Prostate gland (tissue), 2 donors: ENCODE measurements around the gene CKAP2L.

Source experiments
- CTCF ChIP-seq, 4 experiments: fragments of 200-600 bp in 2 of 4; fragments of 450-650 bp in 2 of 4; sonication (generic) in 2 of 4; IDR thresholded peaks; 1 replicate in 3 of 4; 2 replicates in 1 of 4; pipeline ENCODE4 v1.5.1; 2016 to 2019; ENCODE audit warnings: antibody characterized with exemption in 4 of 4, mild to moderate bottlenecking in 2 of 4, moderate library complexity in 2 of 4
- POLR2A ChIP-seq: fragments of 450-650 bp; IDR thresholded peaks from one replicate; pipeline ENCODE4 v1.6.1; 2016; ENCODE audit warnings: antibody characterized with exemption, mild to moderate bottlenecking

- TF ChIP-seq CTCF (IDR thresholded peaks at IDR 0.05) (no peak), POLR2A (no peak)
These were observed 8.6 kb upstream of the CKAP2L start for GRCh38 chr2:112772911-112773475.
